ENCODE results near the gene COLEC12.

GRCh38 chr18:274313-274712, 226.2 kb downstream of the COLEC12 start:
- TF ChIP-seq EZH2 (IDR thresholded peaks at IDR 0.05; ENCODE audit: borderline replicate concordance) (no peak), CTCF (IDR thresholded peaks at IDR 0.05; ENCODE audit: poor library complexity) (no peak)
